B cell (primary cell): Measurements from ENCODE around the gene ZNF326. TPM values are rescaled to one million over a fixed set of nuclear protein-coding genes. Genes with fewer than 3 reads are reported as not detected.

Experiments used
- ATAC-seq: fragments of 200-7000 bp; cut with Tn5 transposase; one replicate; pipeline ENCODE4 v1.10.0; 2021; ENCODE audit warnings: low read depth, mild to moderate bottlenecking, moderate number of reproducible peaks, moderate library complexity
- CTCF ChIA-PET: fragments of 350-600 bp; sonication (Branson Sonifier 250); formaldehyde crosslinking; loops from one replicate; lab custom pipeline; 2021; ENCODE audit warnings: antibody characterized with exemption, inconsistent platforms; lab: Charles Lee
- POLR2A ChIA-PET: fragments of 350-600 bp; sonication (Branson Sonifier 250); formaldehyde crosslinking; loops from one replicate; lab custom pipeline; 2021; ENCODE audit warnings: antibody characterized with exemption; lab: Charles Lee
- DNase-seq: peaks from one replicate; pipeline ENCODE4 v3.0.0; 2013
- H2AFZ ChIP-seq: 2 replicates; pipeline ENCODE4 v1.6.1; 2012; ENCODE audit warnings: mild to moderate bottlenecking, low read depth, low read length; ENCODE audit not compliant: insufficient read depth, poor library complexity, severe bottlenecking
- H3K27ac ChIP-seq, 2 donors: 1 replicate in 1 of 2; 2 replicates in 1 of 2; pipeline ENCODE4 v1.5.1; 2012 to 2013; ENCODE audit warnings: low read length in 2 of 2, mild to moderate bottlenecking in 2 of 2, moderate library complexity in 1 of 2
- H3K27me3 ChIP-seq, 4 experiments: fragments of 200-600 bp in 1 of 4; sonication (generic) in 1 of 4; replicated peaks in 1 of 4; 1 replicate in 2 of 4; 2 replicates in 2 of 4; pipeline versions ENCODE4 v1.6.1 to v1.7.0; 2013 to 2016; ENCODE audit warnings: low read length in 3 of 4, mild to moderate bottlenecking in 2 of 4, mixed read lengths in 1 of 4, moderate library complexity in 1 of 4; ENCODE audit not compliant: insufficient read depth in 4 of 4, control insufficient read depth in 3 of 4; ENCODE audit errors: control extremely low read depth in 1 of 4
- H3K36me3 ChIP-seq, 2 experiments: replicated peaks in 1 of 2; 1 replicate in 1 of 2; 2 replicates in 1 of 2; pipeline versions ENCODE4 v1.6.1 to v1.7.1; 2013; ENCODE audit warnings: low read length in 1 of 2; ENCODE audit not compliant: insufficient read depth in 2 of 2, control insufficient read depth in 1 of 2; ENCODE audit errors: control extremely low read depth in 1 of 2, extremely low read depth in 1 of 2
- H3K4me1 ChIP-seq, 2 donors: fragments of 200-600 bp in 1 of 2; sonication (generic) in 1 of 2; 1 replicate in 1 of 2; 2 replicates in 1 of 2; pipeline versions ENCODE4 v1.5.1 to v1.6.1; 2013 to 2017; ENCODE audit warnings: low read length in 2 of 2; ENCODE audit not compliant: control insufficient read depth in 2 of 2, insufficient read depth in 2 of 2
- H3K4me2 ChIP-seq: replicated peaks from 2 replicates; pipeline ENCODE3; 2012; ENCODE audit warnings: mild to moderate bottlenecking, low read depth, low read length; ENCODE audit not compliant: poor library complexity, severe bottlenecking
- H3K4me3 ChIP-seq, 5 experiments: fragments of 200-600 bp in 1 of 5; sonication (generic) in 1 of 5; 1 replicate in 3 of 5; 2 replicates in 2 of 5; pipeline versions ENCODE4 v1.5.1 to v1.7.0; 2011 to 2016; ENCODE audit warnings: low read length in 4 of 5, mild to moderate bottlenecking in 4 of 5, low read depth in 2 of 5, control low read depth in 1 of 5, moderate library complexity in 1 of 5; ENCODE audit not compliant: insufficient read depth in 1 of 5; ENCODE audit errors: control extremely low read depth in 1 of 5, extremely low read depth in 1 of 5
- H3K79me2 ChIP-seq: fragments of 200-600 bp; sonication (generic); one replicate; pipeline ENCODE4 v1.6.0; 2016; ENCODE audit warnings: low read length; ENCODE audit not compliant: control insufficient read depth, insufficient read depth
- H3K9ac ChIP-seq: fragments of 200-600 bp; sonication (generic); 2 replicates; pipeline ENCODE4 v1.6.1; 2017; ENCODE audit warnings: mild to moderate bottlenecking, low read length, moderate library complexity
- H3K9me3 ChIP-seq, 3 donors: one replicate each; pipeline versions ENCODE4 v1.6.1 to v1.7.1; 2013; ENCODE audit warnings: low read length in 2 of 3; ENCODE audit not compliant: control insufficient read depth in 2 of 3, insufficient read depth in 1 of 3; ENCODE audit errors: control extremely low read depth in 1 of 3
- H4K20me1 ChIP-seq: 2 replicates; pipeline ENCODE4 v1.6.0; 2012; ENCODE audit warnings: mild to moderate bottlenecking, low read length; ENCODE audit not compliant: insufficient read depth, control insufficient read depth, poor library complexity, severe bottlenecking
- H3K27ac Mint-ChIP-seq: one replicate; pipeline ENCODE4 v1.8.0; 2021; ENCODE audit warnings: mixed read lengths
- H3K27me3 Mint-ChIP-seq: one replicate; pipeline ENCODE4 v1.8.0; 2021; ENCODE audit warnings: mixed read lengths
- H3K4me1 Mint-ChIP-seq: one replicate; pipeline ENCODE4 v1.8.0; 2021; ENCODE audit warnings: mixed read lengths
- H3K4me3 Mint-ChIP-seq: one replicate; pipeline ENCODE4 v1.8.0; 2021; ENCODE audit warnings: mixed read lengths
- H3K9me3 Mint-ChIP-seq: one replicate; pipeline ENCODE4 v1.8.0; 2022; ENCODE audit warnings: mixed read lengths; ENCODE audit not compliant: insufficient read depth
- CTCF ChIP-seq: fragments of 200-600 bp; IDR thresholded peaks from one replicate; pipeline ENCODE4 v1.8.0; 2022; ENCODE audit warnings: antibody characterized with exemption, mild to moderate bottlenecking
- EZH2 ChIP-seq: IDR thresholded peaks from 2 replicates; pipeline ENCODE4 v1.6.1; 2012; ENCODE audit warnings: borderline replicate concordance, low read depth, mild to moderate bottlenecking, moderate library complexity, low read length; ENCODE audit not compliant: insufficient read depth, poor library complexity, severe bottlenecking
- WGBS: methylation state at CpG from one replicate; pipeline ENCODE4 v1.1.5; 2013; ENCODE audit warnings: missing lambda C conversion rate; ENCODE audit not compliant: insufficient coverage; 5-methylcytosine and 5-hydroxymethylcytosine counted together
- intact Hi-C: fragments of 100-400 bp; cut with micrococcal nuclease; formaldehyde crosslinking; loops from one replicate; pipeline ENCODE4 v1.10.0; 2022
- polyA plus RNA-seq: library from polyadenylated mRNA; depleted of rRNA; stranded (reverse); fragments of >200 nt; gene quantifications from 2 replicates; pipeline ENCODE4 v1.2.3, GENCODE V29; 2012
- total RNA-seq, 2 donors: library from RNA; stranded (reverse); fragments of 120-200 nt in 1 of 2; gene quantifications; 1 replicate in 1 of 2; 2 replicates in 1 of 2; pipeline versions ENCODE4 v1.2.3 to v1.2.4, GENCODE V29; 2013 to 2022

The ZNF326 gene
- total and polyA plus RNA-seq, 2 donors (not counting 1 experiment from before 2014, with no cell fraction given), result 6.1 to 34.1 TPM

- POLR2A ChIA-PET, result no interaction called here
- peaks cover under 1% of the 10 kb centered on the region for H3K27me3 Mint-ChIP-seq
- no CpG with 5 or more reads among the region's 3 CpGs for WGBS
These were observed 44.7 kb downstream of the ZNF326 start for GRCh38 chr1:90039652-90040051.

DNA sequence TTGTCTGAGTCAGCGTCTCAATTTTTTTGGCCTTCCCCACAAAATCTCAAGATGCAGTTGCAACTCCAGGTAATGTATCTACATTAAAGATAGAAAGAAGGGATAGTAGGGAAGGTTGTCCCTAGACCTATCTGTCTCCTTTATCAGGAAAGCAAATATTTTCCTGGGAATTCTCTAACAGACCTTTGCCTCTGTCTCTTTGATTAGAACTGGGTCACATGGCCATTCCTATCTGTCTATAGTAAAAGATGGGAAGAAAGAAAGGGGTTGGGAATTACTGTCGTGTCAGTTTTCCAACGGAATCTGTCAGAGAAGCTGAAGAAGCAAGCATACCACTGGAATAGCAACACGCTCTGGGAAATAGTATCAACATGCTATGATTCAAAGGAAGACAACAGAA, 48.7 kb downstream of the ZNF326 start:
- Histone ChIP-seq H3K4me1 (no peaks in the 10 kb centered on the region), H3K4me3 (no peak overlapping the region), H3K27ac (no peak overlapping the region), H2AFZ (no peak overlapping the region), H4K20me1 (no peaks in the 10 kb centered on the region), H3K27me3 (no peaks in the 10 kb centered on the region), H3K79me2 (no peaks in the 10 kb centered on the region), H3K9ac (no peak overlapping the region), H3K36me3 (no peaks in the 10 kb centered on the region), H3K4me2 (no peak overlapping the region), H3K9me3 (no peaks in the 10 kb centered on the region)
- H3K27ac Mint-ChIP-seq, result no peak overlapping the region
- TF ChIP-seq CTCF (no peak), EZH2 (no peak)
- DNase-seq, result no peak
- no peak overlapping the region for H3K4me3 Mint-ChIP-seq
- no peaks in the 10 kb centered on the region for H3K9me3 Mint-ChIP-seq
- CTCF ChIA-PET, result interaction anchor here (2.0 kb wide), 1 partner anchor 13 kb away, joined by 4 read pairs; no protein-coding TSS in a partner anchor
- intact Hi-C loops, result no loop called here
- H3K4me1 Mint-ChIP-seq, result no peaks in the 10 kb centered on the region
- 92% methylated on average over 2 of the region's 4 CpGs for whole genome bisulfite sequencing
- ATAC-seq, result no peak
- peaks cover 6% of the 10 kb centered on the region for H3K27me3 Mint-ChIP-seq
- POLR2A ChIA-PET, result no interaction called here

More at GRCh38 chr1:90039652-90040051, 44.7 kb downstream of the ZNF326 start:
- no peaks in the 10 kb centered on the region for H3K79me2 ChIP-seq
- TF ChIP-seq CTCF, result no peak
- TF ChIP-seq EZH2, result no peak
- DNase-seq (no peak), ATAC-seq (no peak)
- no peak overlapping the region for H2AFZ ChIP-seq
- CTCF ChIA-PET, result no interaction called here
- H3K36me3 ChIP-seq, result no peaks in the 10 kb centered on the region
- no peaks in the 10 kb centered on the region for H3K4me1 ChIP-seq
- Mint-ChIP-seq H3K4me1 (no peaks in the 10 kb centered on the region), H3K4me3 (no peak overlapping the region), H3K27ac (no peak overlapping the region), H3K9me3 (no peaks in the 10 kb centered on the region)
- H3K9me3 ChIP-seq, result no peaks in the 10 kb centered on the region
- no peak overlapping the region for H3K4me3 ChIP-seq
- no peak overlapping the region for H3K4me2 ChIP-seq
- no peak overlapping the region for H3K27ac ChIP-seq
- H4K20me1 ChIP-seq, result no peaks in the 10 kb centered on the region
- intact Hi-C loops, result no loop called here
- H3K9ac ChIP-seq, result no peak overlapping the region
- H3K27me3 ChIP-seq, result no peaks in the 10 kb centered on the region
